Muscle layer of colon (tissue), 2 donors: Measurements from ENCODE around the gene NELFA.

Experiments used
- H3K27ac ChIP-seq: one replicate; pipeline ENCODE4 v1.7.0; 2013; ENCODE audit warnings: low read depth, mild to moderate bottlenecking, low read length, moderate library complexity
- H3K27me3 ChIP-seq, 2 donors: one replicate each; pipeline ENCODE4 v1.7.0; 2013; ENCODE audit warnings: low read length in 2 of 2, mild to moderate bottlenecking in 2 of 2; ENCODE audit not compliant: insufficient read depth in 2 of 2, control insufficient read depth in 1 of 2
- H3K36me3 ChIP-seq: one replicate; pipeline ENCODE4 v1.7.0; 2013; ENCODE audit warnings: mild to moderate bottlenecking, low read length; ENCODE audit not compliant: insufficient read depth
- H3K4me1 ChIP-seq: one replicate; pipeline ENCODE4 v1.7.0; 2013; ENCODE audit warnings: mild to moderate bottlenecking, low read length; ENCODE audit not compliant: insufficient read depth
- H3K4me3 ChIP-seq, 2 donors: one replicate each; pipeline ENCODE4 v1.7.0; 2013; ENCODE audit warnings: low read length in 2 of 2, low read depth in 1 of 2, mild to moderate bottlenecking in 1 of 2, moderate library complexity in 1 of 2
- H3K9ac ChIP-seq: one replicate; pipeline ENCODE4 v1.7.0; 2013; ENCODE audit warnings: low read length
- H3K9me3 ChIP-seq: one replicate; pipeline ENCODE4 v1.7.0; 2013; ENCODE audit warnings: mild to moderate bottlenecking, low read length
- donor health status: abdominal sarcoma.
- donor health status: Adenocarcinoma of cecum.

NELFA gene

GRCh38 chr4:1991087-1991486 lies 17.7 kb downstream of the NELFA start:
- H3K27ac ChIP-seq = no peak overlapping the region
- peaks cover 44% of the 10 kb centered on the region for H3K36me3 ChIP-seq
- H3K9ac ChIP-seq = no peak overlapping the region
- no peak overlapping the region for H3K4me3 ChIP-seq
- no peaks in the 10 kb centered on the region for H3K27me3 ChIP-seq
- H3K4me1 ChIP-seq = no peaks in the 10 kb centered on the region
- no peaks in the 10 kb centered on the region for H3K9me3 ChIP-seq

GRCh38 chr4:1990676-1991075 lies 18.1 kb downstream of the NELFA start:
- Histone ChIP-seq H3K9me3 (no peaks in the 10 kb centered on the region), H3K4me1 (no peaks in the 10 kb centered on the region), H3K9ac (no peak overlapping the region), H3K27me3 (no peaks in the 10 kb centered on the region), H3K4me3 (no peak overlapping the region), H3K27ac (no peak overlapping the region), H3K36me3 (peaks cover 48% of the 10 kb centered on the region)

GRCh38 chr4:1990348-1990645 lies 18.5 kb downstream of the NELFA start:
- peaks cover 52% of the 10 kb centered on the region for H3K36me3 ChIP-seq
- no peak overlapping the region for H3K4me3 ChIP-seq
- no peak overlapping the region for H3K9ac ChIP-seq
- H3K9me3 ChIP-seq = no peaks in the 10 kb centered on the region
- H3K4me1 ChIP-seq = no peaks in the 10 kb centered on the region
- no peaks in the 10 kb centered on the region for H3K27me3 ChIP-seq
- no peak overlapping the region for H3K27ac ChIP-seq

DNA sequence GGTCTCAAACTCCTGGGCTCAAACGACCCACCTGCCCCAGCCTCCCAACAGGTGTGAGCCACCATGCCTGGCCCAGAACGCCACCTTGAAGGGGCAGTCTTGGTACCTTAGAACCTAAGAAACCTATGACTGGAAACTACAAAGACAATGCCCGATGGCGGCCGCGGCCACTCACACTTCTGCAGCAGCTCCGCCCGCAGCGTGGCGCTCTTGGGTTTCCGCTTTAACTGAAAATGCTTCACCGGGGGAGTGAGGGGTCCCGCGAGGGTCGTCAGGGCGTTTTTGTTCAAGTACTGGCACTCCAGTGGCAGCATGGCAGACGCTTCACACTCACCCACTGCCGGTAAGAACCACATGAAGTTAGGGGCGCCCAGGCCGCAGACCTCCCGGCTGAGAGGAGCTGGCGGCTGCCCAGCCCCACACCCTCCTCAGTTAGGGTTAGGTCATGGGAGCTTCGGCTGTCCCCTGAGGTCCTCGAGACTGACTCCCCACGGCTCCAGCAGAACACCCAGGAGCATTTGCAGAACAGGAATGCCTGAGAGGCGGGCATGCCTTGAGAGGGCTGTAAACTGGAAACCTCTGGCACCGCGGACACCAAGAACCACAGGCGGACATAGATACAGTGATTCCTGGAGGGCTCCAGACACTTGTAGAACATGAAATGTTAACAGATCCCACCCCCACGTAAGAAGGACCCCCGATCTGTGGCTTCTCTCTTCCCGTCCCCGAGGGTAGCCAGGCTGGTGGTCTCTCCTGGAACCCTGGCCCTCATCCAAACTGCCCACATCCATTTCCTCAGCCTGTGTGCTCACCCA lies 19.0 kb downstream of the NELFA start:
- no peaks in the 10 kb centered on the region for H3K4me1 ChIP-seq
- peaks cover 55% of the 10 kb centered on the region for H3K36me3 ChIP-seq
- H3K27me3 ChIP-seq = no peaks in the 10 kb centered on the region
- no peaks in the 10 kb centered on the region for H3K9me3 ChIP-seq
- no peak overlapping the region for H3K9ac ChIP-seq
- H3K4me3 ChIP-seq = no peak overlapping the region
- no peak overlapping the region for H3K27ac ChIP-seq

DNA sequence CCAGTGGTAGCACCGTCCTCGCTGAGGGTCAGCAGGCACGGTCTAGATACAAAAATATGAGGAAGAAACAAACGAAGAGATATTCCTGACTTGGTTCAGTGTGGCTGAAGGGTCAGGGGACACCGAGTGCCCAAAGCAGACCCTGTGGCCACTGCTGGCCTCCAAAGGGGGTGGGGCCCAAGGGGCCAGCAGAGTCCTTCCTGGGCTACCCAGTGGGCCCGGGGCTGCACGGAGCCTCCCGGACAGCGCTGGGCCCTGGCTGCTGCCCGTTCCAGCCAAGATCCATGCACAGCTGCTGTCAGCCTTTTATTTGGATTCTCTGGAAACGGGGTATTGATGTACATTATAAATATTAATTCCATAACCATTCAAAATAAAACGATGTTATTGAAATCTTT lies 20.4 kb downstream of the NELFA start:
- Histone ChIP-seq H3K27me3 (no peaks in the 10 kb centered on the region), H3K4me3 (no peak overlapping the region)

GRCh38 chr4:1987721-1988326 lies 20.9 kb downstream of the NELFA start:
- peaks cover 69% of the 10 kb centered on the region for H3K36me3 ChIP-seq
- H3K27me3 ChIP-seq = no peaks in the 10 kb centered on the region

More for the DNA sequence above, 20.4 kb downstream of the NELFA start:
- peaks cover 64% of the 10 kb centered on the region for H3K36me3 ChIP-seq
- no peak overlapping the region for H3K27ac ChIP-seq
- H3K9ac ChIP-seq = no peak overlapping the region
- no peaks in the 10 kb centered on the region for H3K9me3 ChIP-seq
- H3K4me1 ChIP-seq = no peaks in the 10 kb centered on the region

DNA sequence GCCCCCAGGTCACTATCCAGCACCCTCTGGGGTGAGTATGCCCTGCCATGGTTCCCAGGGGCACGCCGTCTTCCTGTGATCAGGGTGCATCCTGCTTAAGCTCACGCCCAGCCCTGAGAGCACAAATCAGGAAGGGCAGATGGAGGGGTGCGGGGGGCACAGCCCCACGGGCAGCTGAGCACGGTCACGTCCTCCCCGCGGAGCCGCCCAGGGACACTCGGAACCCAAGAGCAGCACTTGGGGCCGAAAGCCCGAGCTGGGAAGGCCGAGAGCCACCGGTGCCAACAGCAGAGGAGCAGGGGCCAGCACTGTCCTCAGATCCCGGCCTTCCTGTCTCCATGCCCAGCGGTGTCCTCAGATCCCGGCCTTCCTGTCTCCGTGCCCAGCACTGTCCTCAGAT lies 21.5 kb downstream of the NELFA start:
- H3K9me3 ChIP-seq = no peaks in the 10 kb centered on the region
- H3K4me1 ChIP-seq = no peaks in the 10 kb centered on the region
- no peaks in the 10 kb centered on the region for H3K27me3 ChIP-seq
- no peak overlapping the region for H3K9ac ChIP-seq
- no peak overlapping the region for H3K27ac ChIP-seq
- H3K4me3 ChIP-seq = no peak overlapping the region
- H3K36me3 ChIP-seq = peaks cover 75% of the 10 kb centered on the region

More at GRCh38 chr4:1987721-1988326, 20.9 kb downstream of the NELFA start:
- no peaks in the 10 kb centered on the region for H3K9me3 ChIP-seq
- H3K4me1 ChIP-seq = no peaks in the 10 kb centered on the region
- no peak overlapping the region for H3K9ac ChIP-seq
- H3K27ac ChIP-seq = no peak overlapping the region
- no peak overlapping the region for H3K4me3 ChIP-seq

- H3K36me3 ChIP-seq = peaks cover 80% of the 10 kb centered on the region
- H3K4me1 ChIP-seq = no peaks in the 10 kb centered on the region
- no peaks in the 10 kb centered on the region for H3K27me3 ChIP-seq
- H3K4me3 ChIP-seq = no peak overlapping the region
- H3K9ac ChIP-seq = no peak overlapping the region
- no peaks in the 10 kb centered on the region for H3K9me3 ChIP-seq
- H3K27ac ChIP-seq = no peak overlapping the region
Observed at GRCh38 chr4:1986578-1987210, 22.1 kb downstream of the NELFA start.

DNA sequence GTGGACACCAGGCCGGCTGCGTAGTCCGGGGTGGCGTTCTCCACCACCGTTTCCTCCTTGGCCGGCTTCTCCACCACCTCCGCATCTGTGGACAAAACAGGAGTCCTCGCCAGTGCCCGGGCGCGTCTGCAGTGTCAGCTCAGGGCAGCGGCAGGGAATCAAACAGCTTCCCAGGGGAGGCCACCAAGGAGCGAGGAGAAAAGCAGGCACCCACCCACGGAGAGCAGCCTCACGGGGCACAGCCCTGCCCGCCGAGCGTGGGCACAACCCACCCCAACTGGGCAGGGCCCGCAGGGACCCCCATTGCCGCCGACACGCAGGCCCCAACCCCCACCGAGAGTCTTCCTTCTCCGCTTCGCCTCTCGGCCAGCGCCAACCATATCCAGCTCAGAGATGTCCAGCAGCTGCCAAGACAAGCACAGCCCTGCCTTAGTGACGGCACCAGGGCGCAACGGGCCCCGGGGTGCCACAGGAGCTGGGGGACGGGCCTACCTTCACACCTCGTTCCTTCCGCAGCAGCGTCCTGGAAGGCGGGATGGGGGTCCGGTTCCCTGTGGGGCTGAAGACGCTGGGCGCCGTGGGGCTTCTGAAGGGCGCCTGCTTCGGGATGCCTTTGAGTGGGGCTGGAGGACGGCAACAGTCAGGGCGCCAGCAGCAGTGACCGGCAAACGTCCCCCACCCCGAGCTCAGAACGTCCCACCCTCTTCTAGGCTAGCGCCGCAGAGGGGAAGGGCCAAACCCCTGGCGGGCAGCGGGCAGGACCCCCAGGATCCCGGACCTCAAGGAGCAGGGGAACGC lies 22.8 kb downstream of the NELFA start:
- H3K36me3 ChIP-seq = peaks cover 87% of the 10 kb centered on the region
- H3K27ac ChIP-seq = no peak overlapping the region
- H3K4me1 ChIP-seq = no peaks in the 10 kb centered on the region
- no peak overlapping the region for H3K4me3 ChIP-seq
- no peak overlapping the region for H3K9ac ChIP-seq
- H3K9me3 ChIP-seq = no peaks in the 10 kb centered on the region
- H3K27me3 ChIP-seq = no peaks in the 10 kb centered on the region

- Histone ChIP-seq H3K27ac (no peak overlapping the region), H3K4me3 (no peak overlapping the region), H3K9me3 (no peaks in the 10 kb centered on the region), H3K36me3 (peaks cover 86% of the 10 kb centered on the region), H3K9ac (no peak overlapping the region), H3K27me3 (no peaks in the 10 kb centered on the region), H3K4me1 (no peaks in the 10 kb centered on the region)
Observed at GRCh38 chr4:1985294-1985693, 23.5 kb downstream of the NELFA start.

GRCh38 chr4:1984406-1985191 lies 24.2 kb downstream of the NELFA start:
- Histone ChIP-seq H3K4me1 (no peaks in the 10 kb centered on the region), H3K36me3 (peaks cover 81% of the 10 kb centered on the region), H3K9ac (no peak overlapping the region), H3K4me3 (no peak overlapping the region), H3K27ac (no peak overlapping the region), H3K9me3 (no peaks in the 10 kb centered on the region), H3K27me3 (no peaks in the 10 kb centered on the region)
